GM12878 (cell line): ENCODE data around the gene MYCBPAP. TPM values are rescaled to one million over a fixed set of nuclear protein-coding genes. Genes with fewer than 3 reads are reported as not detected.

Experiments
- ATAC-seq: fragments of 200-7000 bp; cut with Tn5 transposase; 3 replicates; pipeline ENCODE4 v1.9.1; 2020; ENCODE audit warnings: mild to moderate bottlenecking, moderate library complexity
- BruUV-seq: library from RNA; stranded (reverse); fragments of 400-500 nt; replicated peaks from 2 replicates; lab custom pipeline; 2021; lab: Mats Ljungman, UMichigan
- CTCF ChIA-PET: fragments of 300-600 bp; sonication (Branson Sonifier 250); formaldehyde crosslinking; extraction: SDS; loops from one replicate; lab custom pipeline; 2021; ENCODE audit warnings: inconsistent platforms; lab: Yijun Ruan, JAX
- POLR2A ChIA-PET: fragments of 350-600 bp; formaldehyde crosslinking; extraction: SDS; loops from one replicate; lab custom pipeline; 2021; ENCODE audit warnings: inconsistent platforms; lab: Charles Lee
- RAD21 ChIA-PET: fragments of 300-600 bp; sonication (Branson Sonifier 250); formaldehyde crosslinking; loops from one replicate; lab custom pipeline; 2023; ENCODE audit warnings: antibody characterized with exemption; ENCODE audit not compliant: unreplicated experiment; lab: Charles Lee
- SMC1A ChIA-PET: fragments of 300-600 bp; sonication (Branson Sonifier 250); formaldehyde crosslinking; loops from one replicate; lab custom pipeline; 2023; ENCODE audit not compliant: unreplicated experiment, uncharacterized antibody; lab: Charles Lee
- DNase-seq: peaks from one replicate; pipeline ENCODE4 v3.0.0-alpha.2; 2011; ENCODE audit warnings: low read depth, low spot score
- FAIRE-seq: peaks from 3 replicates; lab custom pipeline; 2011; peaks lifted over from hg19 to GRCh38; lab: Jason Lieb, UNC
- H2AFZ ChIP-seq: 2 replicates; pipeline ENCODE4 v1.6.0; 2011; ENCODE audit warnings: low read depth, low read length, control low read depth; ENCODE audit not compliant: control insufficient read depth
- H3K27ac ChIP-seq: 2 replicates; pipeline ENCODE4 v1.5.1; 2011; ENCODE audit warnings: control low read depth; ENCODE audit not compliant: control insufficient read depth, insufficient read depth
- H3K27me3 ChIP-seq, 2 experiments: replicated peaks in 1 of 2; 2 replicates each; pipeline versions ENCODE4 v1.6.0 to v1.6.1; 2011; ENCODE audit warnings: low read length in 1 of 2; ENCODE audit not compliant: control insufficient read depth in 2 of 2, insufficient read depth in 2 of 2
- H3K36me3 ChIP-seq, 2 experiments: 2 replicates each; pipeline ENCODE4 v1.5.1; 2011; ENCODE audit warnings: low read length in 1 of 2; ENCODE audit not compliant: control insufficient read depth in 2 of 2, insufficient read depth in 2 of 2
- H3K4me1 ChIP-seq: 2 replicates; pipeline ENCODE4 v1.6.1; 2011; ENCODE audit warnings: mild to moderate bottlenecking, low read length, moderate library complexity, mixed read lengths; ENCODE audit not compliant: control insufficient read depth, insufficient read depth
- H3K4me2 ChIP-seq: 2 replicates; pipeline ENCODE4 v1.6.0; 2011; ENCODE audit warnings: control low read depth; ENCODE audit not compliant: control insufficient read depth, insufficient read depth
- H3K4me3 ChIP-seq: fragments of 200-600 bp; sonication (generic); 2 replicates; pipeline ENCODE4 v1.5.1; 2016
- H3K79me2 ChIP-seq: 2 replicates; pipeline ENCODE4 v1.6.0; 2011; ENCODE audit warnings: low read length; ENCODE audit not compliant: control insufficient read depth, insufficient read depth
- H3K9ac ChIP-seq: 2 replicates; pipeline ENCODE4 v1.8.0; 2011; ENCODE audit warnings: low read length, control low read depth, mixed read lengths; ENCODE audit not compliant: control insufficient read depth, insufficient read depth
- H3K9me3 ChIP-seq: replicated peaks from 3 replicates; pipeline ENCODE4 v1.5.1; 2011; ENCODE audit warnings: mild to moderate bottlenecking, low read length; ENCODE audit not compliant: control insufficient read depth, insufficient read depth
- H4K20me1 ChIP-seq: 2 replicates; pipeline ENCODE4 v1.6.0; 2011; ENCODE audit not compliant: control insufficient read depth, insufficient read depth
- BRCA1 ChIP-seq: IDR thresholded peaks from 2 replicates; pipeline ENCODE4 v1.6.1; 2011; ENCODE audit warnings: low read depth, low read length, improper control_type of control experiment
- KDM1A ChIP-seq: fragments of 200-600 bp; sonication (generic); IDR thresholded peaks from 2 replicates; pipeline ENCODE4 v1.6.1; 2016; ENCODE audit warnings: borderline replicate concordance
- LARP7 ChIP-seq: fragments of 450-650 bp; IDR thresholded peaks from 2 replicates; pipeline ENCODE4 v1.6.1; 2017; ENCODE audit warnings: mild to moderate bottlenecking
- NFYA ChIP-seq: IDR thresholded peaks from 2 replicates; pipeline ENCODE4 v1.6.1; 2011; ENCODE audit warnings: low read depth, mild to moderate bottlenecking, low read length, improper control_type of control experiment, borderline replicate concordance
- NR2C1 ChIP-seq: fragments of 450-650 bp; IDR thresholded peaks from 2 replicates; pipeline ENCODE4 v1.6.1; 2017; ENCODE audit warnings: antibody characterized with exemption, mild to moderate bottlenecking, moderate library complexity
- PAX8 ChIP-seq: fragments of 450-650 bp; IDR thresholded peaks from 2 replicates; pipeline ENCODE4 v1.6.1; 2017; ENCODE audit warnings: mild to moderate bottlenecking, moderate library complexity
- POLR2AphosphoS5 ChIP-seq: IDR thresholded peaks from 2 replicates; pipeline ENCODE4 v1.6.1; 2011; ENCODE audit warnings: mild to moderate bottlenecking, low read length, inconsistent platforms
- SMC3 ChIP-seq: IDR thresholded peaks from 2 replicates; pipeline ENCODE4 v1.6.1; 2011; ENCODE audit warnings: low read length, improper control_type of control experiment, borderline replicate concordance
- SREBF1 ChIP-seq: IDR thresholded peaks from 2 replicates; pipeline ENCODE4 v1.6.1; 2012; ENCODE audit warnings: mild to moderate bottlenecking, low read length
- WRNIP1 ChIP-seq: IDR thresholded peaks from 2 replicates; pipeline ENCODE4 v1.6.1; 2011; ENCODE audit warnings: low read depth, low read length, improper control_type of control experiment, borderline replicate concordance
- WGBS: methylation state at CpG from one replicate; pipeline ENCODE4 v1.1.6; 2016; ENCODE audit warnings: low lambda C conversion rate; ENCODE audit not compliant: insufficient replicate concordance, insufficient coverage; ENCODE audit errors: missing lambda C conversion rate; 5-methylcytosine and 5-hydroxymethylcytosine counted together
- in situ Hi-C: fragments of 300-500 bp; cut with MboI; formaldehyde crosslinking; loops from 9 replicates; pipeline ENCODE4 v1.14.3; 2018; ENCODE audit warnings: mixed read lengths
- intact Hi-C: fragments of 100-400 bp; cut with micrococcal nuclease; formaldehyde crosslinking; loops from one replicate; pipeline ENCODE4 v1.14.2; 2022; ENCODE audit not compliant: unreplicated experiment
- polyA plus RNA-seq, 11 experiments: library from polyadenylated mRNA; depleted of rRNA in 4 of 11; unstranded in 6 of 11; stranded (reverse) in 5 of 11; fragments of >200 nt; fragmentation: Nextera tagmentation in 4 of 11; fragmentation: Illumina TruSeq in 1 of 11; extraction: Ambion mirVana in 4 of 11; extraction: Trizol in 1 of 11; gene quantifications; 1 replicate in 1 of 11; 2 replicates in 10 of 11; pipeline versions ENCODE4 v1.2.1 to v1.2.3, GENCODE V29; 2011 to 2016; ENCODE audit warnings: inconsistent platforms in 2 of 11, missing spikeins in 2 of 11, low read depth in 1 of 11
- total RNA-seq, 4 experiments: library from RNA; depleted of rRNA in 3 of 4; stranded (reverse); fragments of >200 nt in 3 of 4; fragmentation: Illumina TruSeq in 1 of 4; extraction: Trizol in 1 of 4; gene quantifications; 2 replicates each; pipeline versions ENCODE4 v1.2.1 to v1.2.3, GENCODE V29; 2013 to 2021
- TF ChIP-seq, protein P1 (sequence below): fragments of 450-650 bp; formaldehyde crosslinking; IDR thresholded peaks from 2 replicates; pipeline ENCODE4 v1.4.0; 2020; ENCODE audit warnings: mild to moderate bottlenecking, moderate library complexity

MYCBPAP gene
- total and polyA plus RNA-seq, 10 of the 15 experiments (the other 5 are each of a cell fraction or from before 2014, with no cell fraction given): 0.23 to 2.7 (median 1.5) TPM

DNA sequence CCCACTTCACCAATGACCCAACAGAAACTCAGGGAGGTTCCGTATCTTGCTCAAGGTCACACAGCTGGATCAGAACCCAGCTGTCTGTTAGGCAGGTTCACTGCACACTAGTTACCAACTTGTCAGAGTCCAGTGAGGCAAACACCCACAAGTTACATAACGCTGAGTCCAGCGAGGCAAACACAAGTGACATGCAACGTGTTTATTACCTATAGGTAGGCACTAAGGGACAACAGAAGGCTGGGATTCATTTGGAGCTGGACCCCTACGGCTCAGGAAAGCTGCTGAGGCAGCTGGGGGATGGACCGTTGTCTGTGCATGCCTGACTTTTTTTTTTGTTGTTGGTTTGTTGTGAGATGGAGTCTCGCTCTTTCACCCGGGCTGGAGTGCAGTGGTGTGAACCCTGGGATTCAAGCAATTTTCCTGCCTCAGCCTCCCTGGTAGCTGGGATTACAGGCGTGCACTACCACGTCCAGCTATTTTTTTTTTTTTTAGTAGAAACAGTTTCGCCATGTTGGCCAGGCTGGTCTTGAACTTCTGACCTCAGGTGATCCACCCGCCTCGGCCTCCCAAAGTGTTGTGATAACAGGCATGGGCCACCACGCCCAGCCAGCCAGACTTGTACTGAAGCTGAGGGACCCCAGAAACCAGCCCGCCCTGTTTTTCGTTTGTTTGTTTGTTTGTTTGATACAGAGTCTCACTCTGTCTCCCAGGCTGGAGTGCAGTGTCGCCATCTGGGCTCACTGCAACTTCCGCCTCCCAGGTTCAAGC lies 31.5 kb upstream of the MYCBPAP start:
- in situ Hi-C loops: no loop called here
- Histone ChIP-seq H4K20me1 (no peaks in the 10 kb centered on the region), H3K27me3 (no peaks in the 10 kb centered on the region), H3K4me1 (no peaks in the 10 kb centered on the region), H3K27ac (no peak overlapping the region), H3K4me3 (no peak overlapping the region), H2AFZ (no peak overlapping the region), H3K9me3 (no peaks in the 10 kb centered on the region), H3K36me3 (no peaks in the 10 kb centered on the region), H3K79me2 (no peaks in the 10 kb centered on the region), H3K9ac (no peak overlapping the region), H3K4me2 (no peak overlapping the region)
- RAD21 ChIA-PET: no interaction called here
- FAIRE-seq (no peak), DNase-seq (no peak), ATAC-seq (no peak)
- BruUV-seq: no TSS peak
- CTCF ChIA-PET: interaction anchor here (0.6 to 1.6 kb wide), 5 partner anchors 55 to 387 kb away, joined by 3 to 4 read pairs (median 3); partner anchors contain the start of gene LRRC59
- TF ChIP-seq NR2C1 (no peak), LARP7 (no peak), POLR2AphosphoS5 (no peak), WRNIP1 (no peak), PAX8 (no peak), KDM1A (no peak), SREBF1 (no peak), BRCA1 (no peak), NFYA (no peak), SMC3 (no peak)
- TF ChIP-seq, protein P1, sequence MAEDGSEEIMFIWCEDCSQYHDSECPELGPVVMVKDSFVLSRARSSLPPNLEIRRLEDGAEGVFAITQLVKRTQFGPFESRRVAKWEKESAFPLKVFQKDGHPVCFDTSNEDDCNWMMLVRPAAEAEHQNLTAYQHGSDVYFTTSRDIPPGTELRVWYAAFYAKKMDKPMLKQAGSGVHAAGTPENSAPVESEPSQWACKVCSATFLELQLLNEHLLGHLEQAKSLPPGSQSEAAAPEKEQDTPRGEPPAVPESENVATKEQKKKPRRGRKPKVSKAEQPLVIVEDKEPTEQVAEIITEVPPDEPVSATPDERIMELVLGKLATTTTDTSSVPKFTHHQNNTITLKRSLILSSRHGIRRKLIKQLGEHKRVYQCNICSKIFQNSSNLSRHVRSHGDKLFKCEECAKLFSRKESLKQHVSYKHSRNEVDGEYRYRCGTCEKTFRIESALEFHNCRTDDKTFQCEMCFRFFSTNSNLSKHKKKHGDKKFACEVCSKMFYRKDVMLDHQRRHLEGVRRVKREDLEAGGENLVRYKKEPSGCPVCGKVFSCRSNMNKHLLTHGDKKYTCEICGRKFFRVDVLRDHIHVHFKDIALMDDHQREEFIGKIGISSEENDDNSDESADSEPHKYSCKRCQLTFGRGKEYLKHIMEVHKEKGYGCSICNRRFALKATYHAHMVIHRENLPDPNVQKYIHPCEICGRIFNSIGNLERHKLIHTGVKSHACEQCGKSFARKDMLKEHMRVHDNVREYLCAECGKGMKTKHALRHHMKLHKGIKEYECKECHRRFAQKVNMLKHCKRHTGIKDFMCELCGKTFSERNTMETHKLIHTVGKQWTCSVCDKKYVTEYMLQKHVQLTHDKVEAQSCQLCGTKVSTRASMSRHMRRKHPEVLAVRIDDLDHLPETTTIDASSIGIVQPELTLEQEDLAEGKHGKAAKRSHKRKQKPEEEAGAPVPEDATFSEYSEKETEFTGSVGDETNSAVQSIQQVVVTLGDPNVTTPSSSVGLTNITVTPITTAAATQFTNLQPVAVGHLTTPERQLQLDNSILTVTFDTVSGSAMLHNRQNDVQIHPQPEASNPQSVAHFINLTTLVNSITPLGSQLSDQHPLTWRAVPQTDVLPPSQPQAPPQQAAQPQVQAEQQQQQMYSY (CRISPR knock-in tag): no peak
- intact Hi-C loops: loop anchor here (5.0 kb wide), 1 partner anchor 129 kb away; the partner anchor contains the start of gene XYLT2
- POLR2A ChIA-PET: interaction anchor here (0.6 kb wide), 1 partner anchor 187 kb away, joined by 3 read pairs; no protein-coding TSS in a partner anchor
- SMC1A ChIA-PET: interaction anchor here (1.3 kb wide), 1 partner anchor 80 kb away, joined by 4 read pairs; the partner anchor contains the start of gene LRRC59
- 80% methylated on average over 18 of the region's 18 CpGs for WGBS
